Measurements from ENCODE around the gene TMEM158. TPM values are rescaled to one million over a fixed set of nuclear protein-coding genes. Genes with fewer than 3 reads are reported as not detected.

The TMEM158 gene
- polyA plus RNA-seq, 1 of the 3 experiments (the other 2 are of a cell fraction), result 76.4 TPM

DNA sequence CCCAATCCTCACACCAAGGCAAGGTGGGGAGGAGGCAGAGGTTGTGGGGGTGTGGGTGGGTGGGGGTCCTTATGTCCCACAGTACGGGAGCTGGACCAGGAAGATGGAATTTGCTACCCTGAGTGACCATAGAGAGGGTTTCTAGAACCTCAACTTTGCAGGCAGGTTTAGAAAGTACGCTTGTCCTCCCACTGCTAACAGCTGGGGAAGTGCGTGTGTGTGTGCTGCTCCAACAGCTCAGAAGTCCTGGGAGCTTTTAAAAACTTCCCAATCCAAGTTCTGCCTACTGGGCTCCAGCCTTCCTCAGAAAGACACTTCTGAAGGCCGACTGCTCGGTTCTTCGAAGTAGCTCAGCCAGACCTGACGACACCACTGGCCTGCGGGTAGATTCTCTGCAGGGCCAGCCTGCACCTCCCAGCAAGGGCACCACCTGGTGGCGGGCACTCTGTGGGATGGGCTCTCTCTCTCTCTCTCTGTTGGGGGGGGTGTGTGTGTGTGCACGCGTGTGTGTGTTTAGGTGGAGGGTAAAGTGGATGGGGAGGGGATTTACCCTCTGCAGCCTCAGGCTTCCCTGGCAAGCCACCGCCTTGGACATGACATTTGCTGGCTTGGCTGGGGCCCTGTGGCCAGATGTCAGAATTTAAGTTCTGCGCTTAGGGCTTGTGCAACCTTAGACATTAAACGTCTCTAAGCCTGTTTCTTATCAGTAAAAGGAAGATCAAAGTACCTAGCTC lies 15.6 kb downstream of the TMEM158 start:
- Histone ChIP-seq H4K20me1 (ENCODE audit: insufficient read depth) (no peaks in the 10 kb centered on the region), H3K27ac (ENCODE audit: low read depth in 2 of 2, low read length in 1 of 2) (no peak overlapping the region), H3K9me2 (no peaks in the 10 kb centered on the region), H3K9ac (no peak overlapping the region), H2AFZ (ENCODE audit: low read depth) (no peak overlapping the region; the same call in 1 of the 2 replicates), H3K79me2 (ENCODE audit: insufficient read depth) (no peaks in the 10 kb centered on the region), H3K27me3 (ENCODE audit: insufficient read depth) (no peaks in the 10 kb centered on the region), H3K4me2 (no peak overlapping the region), H3K4me3 (ENCODE audit: low read depth in 2 of 2, low read length in 1 of 2) (no peak overlapping the region; a peak in 1 of 4 replicates), H3K4me1 (ENCODE audit: control insufficient read depth in 1 of 2, insufficient read depth in 2 of 2, low read depth in 1 of 2, low read length in 1 of 2) (peaks cover 0 to 9% of the 10 kb centered on the region in 2 experiments; a peak in 1 of 4 replicates), H3K36me3 (replicated peaks in 1 of 2; ENCODE audit: control insufficient read depth in 1 of 2, insufficient read depth in 2 of 2, low read length in 1 of 2) (no peaks in the 10 kb centered on the region), H3K9me3 (no peaks in the 10 kb centered on the region), H3F3A (replicated peaks; ENCODE audit: insufficient read depth) (no peaks in the 10 kb centered on the region)
- ChIA-PET POLR2A (no interaction called here), CTCF (interaction anchor here (0.5 to 26.9 kb wide), 47 partner anchors 9 to 456 kb away, joined by 3 to 631 read pairs (median 4); partner anchors contain the start of genes CDCP1 and TMEM158)
- DNase-seq, result peak; percentile 75
- 49% methylated on average over 8 of the region's 14 CpGs for WGBS (ENCODE audit: low lambda C conversion rate)
- TF ChIP-seq SMC3 (IDR thresholded peaks at IDR 0.05; ENCODE audit: low read depth, low read length) (peak; percentile 95), TCF12 (IDR thresholded peaks at IDR 0.05) (peak; percentile 34; the same call in 1 of the 2 replicates), CHD2 (IDR thresholded peaks at IDR 0.05; ENCODE audit: low read length, partially characterized antibody) (no peak), YY1 (IDR thresholded peaks at IDR 0.05; ENCODE audit: low read depth) (no peak; the same call in 1 of the 2 replicates), GATA2 (CRISPR knock-in tag; IDR thresholded peaks at IDR 0.05) (no peak), EZH2phosphoT487 (IDR thresholded peaks at IDR 0.05; ENCODE audit: borderline replicate concordance, low read depth) (no peak), ELF1 (IDR thresholded peaks at IDR 0.05) (no peak), NRF1 (IDR thresholded peaks at IDR 0.05; ENCODE audit: low read depth, low read length) (no peak), NFIC (IDR thresholded peaks at IDR 0.05; ENCODE audit: borderline replicate concordance) (no peak), RCOR1 (IDR thresholded peaks at IDR 0.05; ENCODE audit: low read length) (no peak), JUND (IDR thresholded peaks at IDR 0.05) (no peak), RFX5 (IDR thresholded peaks at IDR 0.05; ENCODE audit: low read length) (no peak), MEF2A (IDR thresholded peaks at IDR 0.05; ENCODE audit: borderline replicate concordance, low read depth) (no peak), FOXJ3 (CRISPR knock-in tag; IDR thresholded peaks at IDR 0.05) (no peak), SIN3A (IDR thresholded peaks at IDR 0.05; ENCODE audit: borderline replicate concordance, low read depth, low read length) (0 out of 2 replicates have a peak, but pooled peaks have one; percentile 40), GABPA (IDR thresholded peaks at IDR 0.05; ENCODE audit: low read depth) (no peak), TAF1 (IDR thresholded peaks at IDR 0.05; ENCODE audit: borderline replicate concordance, low read depth, low read length) (no peak), POLR2AphosphoS5 (IDR thresholded peaks at IDR 0.05; ENCODE audit: low read depth, low read length) (no peak), MXI1 (IDR thresholded peaks at IDR 0.05; ENCODE audit: low read depth, low read length) (no peak)
- TF ChIP-seq, protein P1, sequence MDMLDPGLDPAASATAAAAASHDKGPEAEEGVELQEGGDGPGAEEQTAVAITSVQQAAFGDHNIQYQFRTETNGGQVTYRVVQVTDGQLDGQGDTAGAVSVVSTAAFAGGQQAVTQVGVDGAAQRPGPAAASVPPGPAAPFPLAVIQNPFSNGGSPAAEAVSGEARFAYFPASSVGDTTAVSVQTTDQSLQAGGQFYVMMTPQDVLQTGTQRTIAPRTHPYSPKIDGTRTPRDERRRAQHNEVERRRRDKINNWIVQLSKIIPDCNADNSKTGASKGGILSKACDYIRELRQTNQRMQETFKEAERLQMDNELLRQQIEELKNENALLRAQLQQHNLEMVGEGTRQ (IDR thresholded peaks at IDR 0.05; ENCODE audit: borderline replicate concordance, low read depth, low read length), result no peak
- TF ChIP-seq, protein P2, sequence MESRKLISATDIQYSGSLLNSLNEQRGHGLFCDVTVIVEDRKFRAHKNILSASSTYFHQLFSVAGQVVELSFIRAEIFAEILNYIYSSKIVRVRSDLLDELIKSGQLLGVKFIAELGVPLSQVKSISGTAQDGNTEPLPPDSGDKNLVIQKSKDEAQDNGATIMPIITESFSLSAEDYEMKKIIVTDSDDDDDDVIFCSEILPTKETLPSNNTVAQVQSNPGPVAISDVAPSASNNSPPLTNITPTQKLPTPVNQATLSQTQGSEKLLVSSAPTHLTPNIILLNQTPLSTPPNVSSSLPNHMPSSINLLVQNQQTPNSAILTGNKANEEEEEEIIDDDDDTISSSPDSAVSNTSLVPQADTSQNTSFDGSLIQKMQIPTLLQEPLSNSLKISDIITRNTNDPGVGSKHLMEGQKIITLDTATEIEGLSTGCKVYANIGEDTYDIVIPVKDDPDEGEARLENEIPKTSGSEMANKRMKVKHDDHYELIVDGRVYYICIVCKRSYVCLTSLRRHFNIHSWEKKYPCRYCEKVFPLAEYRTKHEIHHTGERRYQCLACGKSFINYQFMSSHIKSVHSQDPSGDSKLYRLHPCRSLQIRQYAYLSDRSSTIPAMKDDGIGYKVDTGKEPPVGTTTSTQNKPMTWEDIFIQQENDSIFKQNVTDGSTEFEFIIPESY (IDR thresholded peaks at IDR 0.05; ENCODE audit: borderline replicate concordance, low read depth), result no peak
- TF ChIP-seq, protein P3, sequence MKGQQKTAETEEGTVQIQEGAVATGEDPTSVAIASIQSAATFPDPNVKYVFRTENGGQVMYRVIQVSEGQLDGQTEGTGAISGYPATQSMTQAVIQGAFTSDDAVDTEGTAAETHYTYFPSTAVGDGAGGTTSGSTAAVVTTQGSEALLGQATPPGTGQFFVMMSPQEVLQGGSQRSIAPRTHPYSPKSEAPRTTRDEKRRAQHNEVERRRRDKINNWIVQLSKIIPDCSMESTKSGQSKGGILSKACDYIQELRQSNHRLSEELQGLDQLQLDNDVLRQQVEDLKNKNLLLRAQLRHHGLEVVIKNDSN (IDR thresholded peaks at IDR 0.05; ENCODE audit: borderline replicate concordance, low read depth), result no peak
- TF ChIP-seq, protein P4, sequence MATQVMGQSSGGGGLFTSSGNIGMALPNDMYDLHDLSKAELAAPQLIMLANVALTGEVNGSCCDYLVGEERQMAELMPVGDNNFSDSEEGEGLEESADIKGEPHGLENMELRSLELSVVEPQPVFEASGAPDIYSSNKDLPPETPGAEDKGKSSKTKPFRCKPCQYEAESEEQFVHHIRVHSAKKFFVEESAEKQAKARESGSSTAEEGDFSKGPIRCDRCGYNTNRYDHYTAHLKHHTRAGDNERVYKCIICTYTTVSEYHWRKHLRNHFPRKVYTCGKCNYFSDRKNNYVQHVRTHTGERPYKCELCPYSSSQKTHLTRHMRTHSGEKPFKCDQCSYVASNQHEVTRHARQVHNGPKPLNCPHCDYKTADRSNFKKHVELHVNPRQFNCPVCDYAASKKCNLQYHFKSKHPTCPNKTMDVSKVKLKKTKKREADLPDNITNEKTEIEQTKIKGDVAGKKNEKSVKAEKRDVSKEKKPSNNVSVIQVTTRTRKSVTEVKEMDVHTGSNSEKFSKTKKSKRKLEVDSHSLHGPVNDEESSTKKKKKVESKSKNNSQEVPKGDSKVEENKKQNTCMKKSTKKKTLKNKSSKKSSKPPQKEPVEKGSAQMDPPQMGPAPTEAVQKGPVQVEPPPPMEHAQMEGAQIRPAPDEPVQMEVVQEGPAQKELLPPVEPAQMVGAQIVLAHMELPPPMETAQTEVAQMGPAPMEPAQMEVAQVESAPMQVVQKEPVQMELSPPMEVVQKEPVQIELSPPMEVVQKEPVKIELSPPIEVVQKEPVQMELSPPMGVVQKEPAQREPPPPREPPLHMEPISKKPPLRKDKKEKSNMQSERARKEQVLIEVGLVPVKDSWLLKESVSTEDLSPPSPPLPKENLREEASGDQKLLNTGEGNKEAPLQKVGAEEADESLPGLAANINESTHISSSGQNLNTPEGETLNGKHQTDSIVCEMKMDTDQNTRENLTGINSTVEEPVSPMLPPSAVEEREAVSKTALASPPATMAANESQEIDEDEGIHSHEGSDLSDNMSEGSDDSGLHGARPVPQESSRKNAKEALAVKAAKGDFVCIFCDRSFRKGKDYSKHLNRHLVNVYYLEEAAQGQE (IDR thresholded peaks at IDR 0.05; ENCODE audit: low read depth, low read length), result 0 out of 2 replicates have a peak, but pooled peaks have one; percentile 21
- TF ChIP-seq, protein P5, sequence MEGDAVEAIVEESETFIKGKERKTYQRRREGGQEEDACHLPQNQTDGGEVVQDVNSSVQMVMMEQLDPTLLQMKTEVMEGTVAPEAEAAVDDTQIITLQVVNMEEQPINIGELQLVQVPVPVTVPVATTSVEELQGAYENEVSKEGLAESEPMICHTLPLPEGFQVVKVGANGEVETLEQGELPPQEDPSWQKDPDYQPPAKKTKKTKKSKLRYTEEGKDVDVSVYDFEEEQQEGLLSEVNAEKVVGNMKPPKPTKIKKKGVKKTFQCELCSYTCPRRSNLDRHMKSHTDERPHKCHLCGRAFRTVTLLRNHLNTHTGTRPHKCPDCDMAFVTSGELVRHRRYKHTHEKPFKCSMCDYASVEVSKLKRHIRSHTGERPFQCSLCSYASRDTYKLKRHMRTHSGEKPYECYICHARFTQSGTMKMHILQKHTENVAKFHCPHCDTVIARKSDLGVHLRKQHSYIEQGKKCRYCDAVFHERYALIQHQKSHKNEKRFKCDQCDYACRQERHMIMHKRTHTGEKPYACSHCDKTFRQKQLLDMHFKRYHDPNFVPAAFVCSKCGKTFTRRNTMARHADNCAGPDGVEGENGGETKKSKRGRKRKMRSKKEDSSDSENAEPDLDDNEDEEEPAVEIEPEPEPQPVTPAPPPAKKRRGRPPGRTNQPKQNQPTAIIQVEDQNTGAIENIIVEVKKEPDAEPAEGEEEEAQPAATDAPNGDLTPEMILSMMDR (IDR thresholded peaks at IDR 0.05), result peak; percentile 89

Data from SK-N-SH (cell line).